ENCODE measurements around the gene AKAP6. TPM values are rescaled to one million over a fixed set of nuclear protein-coding genes. Genes with fewer than 3 reads are reported as not detected.

Gene AKAP6
- total RNA-seq, 1 donor from 2014 or later: 7.7 TPM

GRCh38 chr14:32595497-32595896 lies 266.4 kb downstream of the AKAP6 start:
- H3K9me3 ChIP-seq: no peaks in the 10 kb centered on the region
- no peak for ATAC-seq
- no peak for DNase-seq
- no peak overlapping the region for H3K4me3 ChIP-seq
- no peak for TF ChIP-seq CTCF (IDR thresholded peaks at IDR 0.05)
- H3K36me3 ChIP-seq: no peaks in the 10 kb centered on the region
- intact Hi-C loops (cut with DNase I): no loop called here
- no peaks in the 10 kb centered on the region for H3K27me3 ChIP-seq
- H3K27ac ChIP-seq: no peak overlapping the region
- H3K4me1 ChIP-seq: no peaks in the 10 kb centered on the region

- ATAC-seq: no peak
- intact Hi-C loops (cut with DNase I): no loop called here
These were observed 267.3 kb downstream of the AKAP6 start for GRCh38 chr14:32596390-32596789.

GRCh38 chr14:32597771-32598170 lies 268.7 kb downstream of the AKAP6 start:
- ATAC-seq: no peak
- Histone ChIP-seq H3K4me3 (no peak overlapping the region), H3K9me3 (no peaks in the 10 kb centered on the region), H3K27ac (no peak overlapping the region), H3K36me3 (no peaks in the 10 kb centered on the region), H3K27me3 (no peaks in the 10 kb centered on the region), H3K4me1 (no peaks in the 10 kb centered on the region)
- TF ChIP-seq CTCF (IDR thresholded peaks at IDR 0.05): no peak
- intact Hi-C loops (cut with DNase I): no loop called here
- DNase-seq: no peak

More at GRCh38 chr14:32596390-32596789, 267.3 kb downstream of the AKAP6 start:
- no peaks in the 10 kb centered on the region for H3K4me1 ChIP-seq
- DNase-seq: no peak
- no peaks in the 10 kb centered on the region for H3K9me3 ChIP-seq
- TF ChIP-seq CTCF (IDR thresholded peaks at IDR 0.05): no peak
- H3K27me3 ChIP-seq: no peaks in the 10 kb centered on the region
- H3K36me3 ChIP-seq: no peaks in the 10 kb centered on the region
- no peak overlapping the region for H3K4me3 ChIP-seq
- H3K27ac ChIP-seq: no peak overlapping the region

- intact Hi-C loops (cut with DNase I): no loop called here
- TF ChIP-seq CTCF (IDR thresholded peaks at IDR 0.05): no peak
- no peak for ATAC-seq
- DNase-seq: no peak
- Histone ChIP-seq H3K27me3 (no peaks in the 10 kb centered on the region), H3K4me1 (no peaks in the 10 kb centered on the region), H3K36me3 (no peaks in the 10 kb centered on the region), H3K27ac (no peak overlapping the region), H3K9me3 (no peaks in the 10 kb centered on the region), H3K4me3 (no peak overlapping the region)
These were observed 272.0 kb downstream of the AKAP6 start for GRCh38 chr14:32601069-32601468.

GRCh38 chr14:32601906-32602305 lies 272.8 kb downstream of the AKAP6 start:
- Histone ChIP-seq H3K9me3 (no peaks in the 10 kb centered on the region), H3K4me3 (no peak overlapping the region), H3K27me3 (no peaks in the 10 kb centered on the region), H3K36me3 (no peaks in the 10 kb centered on the region), H3K27ac (no peak overlapping the region), H3K4me1 (no peaks in the 10 kb centered on the region)
- no peak for TF ChIP-seq CTCF (IDR thresholded peaks at IDR 0.05)
- ATAC-seq: peak; percentile 27
- DNase-seq: no peak
- intact Hi-C loops (cut with DNase I): no loop called here

GRCh38 chr14:32602699-32603098 lies 273.6 kb downstream of the AKAP6 start:
- ATAC-seq (no peak), DNase-seq (no peak)
- no peak overlapping the region for H3K27ac ChIP-seq
- H3K27me3 ChIP-seq: no peaks in the 10 kb centered on the region
- intact Hi-C loops (cut with DNase I): no loop called here
- no peaks in the 10 kb centered on the region for H3K9me3 ChIP-seq
- TF ChIP-seq CTCF (IDR thresholded peaks at IDR 0.05): no peak
- H3K4me1 ChIP-seq: no peaks in the 10 kb centered on the region
- no peaks in the 10 kb centered on the region for H3K36me3 ChIP-seq
- H3K4me3 ChIP-seq: no peak overlapping the region
